ENCODE data around the gene SLC35F3.
"Not testable (repeated sequence)": the region's sequence is repeated elsewhere in the genome, so short reads cannot be mapped to it uniquely, and the experiment has no call there.

The SLC35F3 gene

GRCh38 chr1:233904633-233905415, at the start of gene SLC35F3:
Gene SLC35F3, plus strand, starts transcription at chr1:233904676.
- DNase-seq (ENCODE audit: low read depth in 2 of 2), result no peak

GRCh38 chr1:233859446-233859845, 45.0 kb upstream of the SLC35F3 start:
- no peak for DNase-seq (ENCODE audit: low read depth in 2 of 2)

GRCh38 chr1:233863901-233864545, 40.5 kb upstream of the SLC35F3 start:
- no peak for DNase-seq (ENCODE audit: low read depth in 2 of 2)

GRCh38 chr1:233864578-233864977, 39.9 kb upstream of the SLC35F3 start:
- no peak for DNase-seq (ENCODE audit: low read depth in 2 of 2)

- no peak for DNase-seq (ENCODE audit: low read depth in 2 of 2)
These were observed 39.3 kb upstream of the SLC35F3 start for GRCh38 chr1:233865216-233865615.

- DNase-seq (ENCODE audit: low read depth in 2 of 2), result no peak
These were observed 38.6 kb upstream of the SLC35F3 start for GRCh38 chr1:233865902-233866301.

- no peak for DNase-seq (ENCODE audit: low read depth in 2 of 2)
These were observed 37.4 kb upstream of the SLC35F3 start for GRCh38 chr1:233867028-233867427.

GRCh38 chr1:233868461-233868860, 36.0 kb upstream of the SLC35F3 start:
- DNase-seq (ENCODE audit: low read depth in 2 of 2), result no peak

- DNase-seq (ENCODE audit: low read depth in 2 of 2), result no peak
These were observed 34.8 kb upstream of the SLC35F3 start for GRCh38 chr1:233869680-233870079.

GRCh38 chr1:233873666-233874065, 30.8 kb upstream of the SLC35F3 start:
- DNase-seq (ENCODE audit: low read depth in 2 of 2), result no peak

- DNase-seq (ENCODE audit: low read depth in 2 of 2), result no peak
These were observed 24.6 kb upstream of the SLC35F3 start for GRCh38 chr1:233879841-233880240.

GRCh38 chr1:233883671-233884070, 20.8 kb upstream of the SLC35F3 start:
- no peak for DNase-seq (ENCODE audit: low read depth in 2 of 2)

GRCh38 chr1:233884461-233885151, 19.9 kb upstream of the SLC35F3 start:
- DNase-seq (ENCODE audit: low read depth in 2 of 2), result no peak

- no peak for DNase-seq (ENCODE audit: low read depth in 2 of 2)
These were observed 19.1 kb upstream of the SLC35F3 start for GRCh38 chr1:233885196-233885920.

- DNase-seq (ENCODE audit: low read depth in 2 of 2), result not testable (repeated sequence)
These were observed 13.3 kb upstream of the SLC35F3 start for GRCh38 chr1:233891151-233891550.

- no peak for DNase-seq (ENCODE audit: low read depth in 2 of 2)
These were observed 6.9 kb upstream of the SLC35F3 start for GRCh38 chr1:233897325-233898162.

GRCh38 chr1:233901495-233901894, 3.0 kb upstream of the SLC35F3 start:
- no peak for DNase-seq (ENCODE audit: low read depth in 2 of 2)

GRCh38 chr1:233905416-233906051, 1.1 kb downstream of the SLC35F3 start:
- no peak for DNase-seq (ENCODE audit: low read depth in 2 of 2)

- no peak for DNase-seq (ENCODE audit: low read depth in 2 of 2)
These were observed 2.7 kb downstream of the SLC35F3 start for GRCh38 chr1:233907151-233907550.

- DNase-seq (ENCODE audit: low read depth in 2 of 2), result no peak
These were observed 3.6 kb downstream of the SLC35F3 start for GRCh38 chr1:233908092-233908491.

- DNase-seq (ENCODE audit: low read depth in 2 of 2), result no peak
These were observed 4.7 kb downstream of the SLC35F3 start for GRCh38 chr1:233909195-233909594.

Data from stimulated activated CD8-positive, alpha-beta memory T cell treated with anti-CD3 and anti-CD28 coated beads, Interleukin-7, amount 100 ng/mL, for 1 hour (primary cell).